Transverse colon (tissue), 4 donors: ENCODE measurements around the gene MBTPS1. TPM values are rescaled to one million over a fixed set of nuclear protein-coding genes. Genes with fewer than 3 reads are reported as not detected.
A peak's percentile ranks its signal among the peaks of the same experiment; 100 is the strongest.

Source experiments
- DNase-seq: peaks from one replicate; pipeline ENCODE4 v3.0.0-alpha.2; 2019
- H3K27ac ChIP-seq, 4 donors: fragments of 200-600 bp; sonication (generic); 2 replicates each; pipeline ENCODE4 v1.5.1; 2016 to 2018; ENCODE audit warnings: inconsistent platforms in 4 of 4
- H3K27me3 ChIP-seq: fragments of 200-600 bp; sonication (generic); 2 replicates; pipeline ENCODE4 v1.5.1; 2017; ENCODE audit warnings: inconsistent platforms
- H3K36me3 ChIP-seq, 4 donors: fragments of 200-600 bp; sonication (generic); 2 replicates each; pipeline ENCODE4 v1.5.1; 2017 to 2019; ENCODE audit warnings: inconsistent platforms in 4 of 4
- H3K4me1 ChIP-seq, 4 donors: fragments of 200-600 bp; sonication (generic); 2 replicates each; pipeline ENCODE4 v1.5.1; 2017 to 2020; ENCODE audit warnings: inconsistent platforms in 4 of 4
- H3K4me3 ChIP-seq, 4 donors: fragments of 200-600 bp; sonication (generic); 1 replicate in 1 of 4; 2 replicates in 3 of 4; pipeline versions ENCODE4 v1.5.1 to v1.6.1; 2017 to 2019; ENCODE audit warnings: inconsistent platforms in 4 of 4
- H3K9me3 ChIP-seq, 2 donors: fragments of 200-600 bp; sonication (generic); 2 replicates each; pipeline ENCODE4 v1.5.1; 2017 to 2019; ENCODE audit warnings: inconsistent platforms in 2 of 2
- EP300 ChIP-seq: sonication (generic); formaldehyde crosslinking; IDR thresholded peaks from one replicate; pipeline ENCODE4 v1.6.1; 2017; ENCODE audit warnings: antibody characterized with exemption, low read depth
- POLR2A ChIP-seq: fragments of 450-650 bp; IDR thresholded peaks from one replicate; pipeline ENCODE4 v1.6.1; 2016; ENCODE audit warnings: antibody characterized with exemption, mild to moderate bottlenecking, moderate library complexity
- POLR2AphosphoS5 ChIP-seq, 3 donors: sonication (generic); formaldehyde crosslinking; IDR thresholded peaks; one replicate each; pipeline ENCODE4 v1.6.1; 2016; ENCODE audit warnings: antibody characterized with exemption in 3 of 3
- WGBS, 2 donors: methylation state at CpG; one replicate each; pipeline ENCODE4 v1.1.5; 2018; ENCODE audit warnings: low coverage in 1 of 2; 5-methylcytosine and 5-hydroxymethylcytosine counted together
- in situ Hi-C, 4 donors: fragments of 200-750 bp; cut with MboI; loops; one replicate each; pipeline versions ENCODE4 v1.15.0 to v1.15.1; 2017; ENCODE audit warnings: low sequenced_read_pairs in 3 of 4, low pct_ligation_motif_present in 1 of 4, low pct_unique_long_range_greater_than_20kb in 1 of 4
- intact Hi-C: fragments of 100-400 bp; cut with DNase I; formaldehyde crosslinking; loops from one replicate; pipeline ENCODE4 v1.15.1; 2023; ENCODE audit warnings: low total_unique reads
- total RNA-seq, 4 donors: library from RNA; depleted of rRNA; stranded (reverse); fragments of >200 nt; gene quantifications; one replicate each; pipeline ENCODE4 v1.1.0, GENCODE V29; 2016
- TF ChIP-seq, protein P1 (sequence below), 5 experiments: fragments of 200-600 bp in 3 of 5; fragments of 450-650 bp in 2 of 5; sonication (generic) in 3 of 5; IDR thresholded peaks; 1 replicate in 2 of 5; 2 replicates in 3 of 5; pipeline ENCODE4 v1.5.1; 2016 to 2017; ENCODE audit warnings: antibody characterized with exemption in 5 of 5, inconsistent platforms in 3 of 5, mild to moderate bottlenecking in 2 of 5, moderate library complexity in 1 of 5

The MBTPS1 gene
- total RNA-seq, 4 donors from 2014 or later, result 53.7 to 110 (median 97.0) TPM

DNA sequence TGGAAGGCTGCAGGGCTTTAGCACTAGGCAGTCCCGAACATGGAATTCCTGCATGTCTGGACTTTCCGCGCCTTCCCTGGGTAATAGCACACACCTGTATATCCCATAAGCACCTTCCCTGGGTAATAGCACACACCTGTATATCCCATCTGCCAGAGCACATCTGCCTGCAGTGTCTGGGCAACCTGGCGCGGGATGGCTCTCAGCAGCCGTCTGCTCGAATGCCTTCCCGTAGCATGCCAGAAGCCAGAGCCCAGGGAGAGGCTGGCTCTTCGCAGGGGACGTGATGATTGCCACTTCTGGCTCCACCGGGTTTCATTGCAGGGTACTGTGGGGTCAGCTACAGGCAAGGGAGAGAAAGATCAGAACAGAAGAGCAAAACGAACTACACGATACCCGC is 21.3 kb downstream of the MBTPS1 start:
- no peak overlapping the region for H3K4me3 ChIP-seq
- TF ChIP-seq POLR2AphosphoS5 (IDR thresholded peaks at IDR 0.05) (no peak), EP300 (no peak), POLR2A (no peak)
- TF ChIP-seq, protein P1, sequence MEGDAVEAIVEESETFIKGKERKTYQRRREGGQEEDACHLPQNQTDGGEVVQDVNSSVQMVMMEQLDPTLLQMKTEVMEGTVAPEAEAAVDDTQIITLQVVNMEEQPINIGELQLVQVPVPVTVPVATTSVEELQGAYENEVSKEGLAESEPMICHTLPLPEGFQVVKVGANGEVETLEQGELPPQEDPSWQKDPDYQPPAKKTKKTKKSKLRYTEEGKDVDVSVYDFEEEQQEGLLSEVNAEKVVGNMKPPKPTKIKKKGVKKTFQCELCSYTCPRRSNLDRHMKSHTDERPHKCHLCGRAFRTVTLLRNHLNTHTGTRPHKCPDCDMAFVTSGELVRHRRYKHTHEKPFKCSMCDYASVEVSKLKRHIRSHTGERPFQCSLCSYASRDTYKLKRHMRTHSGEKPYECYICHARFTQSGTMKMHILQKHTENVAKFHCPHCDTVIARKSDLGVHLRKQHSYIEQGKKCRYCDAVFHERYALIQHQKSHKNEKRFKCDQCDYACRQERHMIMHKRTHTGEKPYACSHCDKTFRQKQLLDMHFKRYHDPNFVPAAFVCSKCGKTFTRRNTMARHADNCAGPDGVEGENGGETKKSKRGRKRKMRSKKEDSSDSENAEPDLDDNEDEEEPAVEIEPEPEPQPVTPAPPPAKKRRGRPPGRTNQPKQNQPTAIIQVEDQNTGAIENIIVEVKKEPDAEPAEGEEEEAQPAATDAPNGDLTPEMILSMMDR (IDR thresholded peaks at IDR 0.05), result no peak
- H3K4me1 ChIP-seq, result peaks cover 0 to 42% (median 21%) of the 10 kb centered on the region in 4 donors
- in situ Hi-C loops (loop anchor here in 1 of 4 donors (10.0 to 25.0 kb wide), 2 partner anchors 89 to 392 kb away; partner anchors contain the start of gene TAF1C), intact Hi-C loops (no loop called here)
- no peak for DNase-seq
- no peaks in the 10 kb centered on the region for H3K9me3 ChIP-seq
- H3K36me3 ChIP-seq, result peaks cover 0 to 38% (median 14%) of the 10 kb centered on the region in 4 donors
- 65 to 82% methylated on average over 2 to 14 of the region's 14 CpGs for WGBS, 2 donors
- H3K27me3 ChIP-seq, result no peaks in the 10 kb centered on the region
- H3K27ac ChIP-seq, result peak overlapping the region in 3 of 4 donors; percentile 57 to 72 (median 66)

- Histone ChIP-seq H3K4me1 (peaks cover 0 to 37% (median 17%) of the 10 kb centered on the region in 4 donors), H3K9me3 (no peaks in the 10 kb centered on the region), H3K27ac (peak overlapping the region in 2 of 4 donors; percentile 42 to 50), H3K36me3 (peaks cover 0 to 50% (median 18%) of the 10 kb centered on the region in 4 donors), H3K4me3 (no peak overlapping the region), H3K27me3 (no peaks in the 10 kb centered on the region)
- DNase-seq, result no peak
- 100% methylated on average over 4 of the region's 4 CpGs; no CpG with 5 or more reads in 1 of the 2 donors for WGBS, 2 donors
- in situ Hi-C loops, result loop anchor here in 1 of 4 donors (10.0 to 25.0 kb wide), 2 partner anchors 91 to 393 kb away; partner anchors contain the start of gene TAF1C
- intact Hi-C loops, result no loop called here
- TF ChIP-seq, protein P1 (IDR thresholded peaks at IDR 0.05), result no peak
Measured at GRCh38 chr16:84093879-84094270, 22.9 kb downstream of the MBTPS1 start.

- 81 to 92% methylated on average over 9 to 16 of the region's 16 CpGs for WGBS, 2 donors
Measured at GRCh38 chr16:84093120-84093878, 23.4 kb downstream of the MBTPS1 start.

GRCh38 chr16:84091460-84091859 is 25.3 kb downstream of the MBTPS1 start:
- H3K9me3 ChIP-seq, result no peaks in the 10 kb centered on the region
- H3K4me1 ChIP-seq, result peaks cover 0 to 26% (median 13%) of the 10 kb centered on the region in 4 donors
- peaks cover 0 to 47% (median 22%) of the 10 kb centered on the region in 4 donors for H3K36me3 ChIP-seq
- 72 to 85% methylated on average over 4 to 10 of the region's 10 CpGs for WGBS, 2 donors
- no peaks in the 10 kb centered on the region for H3K27me3 ChIP-seq
- intact Hi-C loops, result no loop called here
- TF ChIP-seq, protein P1 (IDR thresholded peaks at IDR 0.05), result no peak
- TF ChIP-seq POLR2A, result no peak
- TF ChIP-seq POLR2AphosphoS5 (IDR thresholded peaks at IDR 0.05), result no peak
- TF ChIP-seq EP300, result no peak
- no peak for DNase-seq
- H3K4me3 ChIP-seq, result no peak overlapping the region
- no peak overlapping the region for H3K27ac ChIP-seq
- in situ Hi-C loops, result loop anchor here in 1 of 4 donors (10.0 to 25.0 kb wide), 2 partner anchors 93 to 396 kb away; partner anchors contain the start of gene TAF1C

More at GRCh38 chr16:84093120-84093878, 23.4 kb downstream of the MBTPS1 start:
- H3K9me3 ChIP-seq, result no peaks in the 10 kb centered on the region
- peak; percentile 53 for DNase-seq
- no peak overlapping the region for H3K4me3 ChIP-seq
- in situ Hi-C loops, result loop anchor here in 1 of 4 donors (10.0 to 25.0 kb wide), 2 partner anchors 92 to 394 kb away; partner anchors contain the start of gene TAF1C
- peaks cover 0 to 48% (median 17%) of the 10 kb centered on the region in 4 donors for H3K36me3 ChIP-seq
- H3K27ac ChIP-seq, result peak overlapping the region; percentile 42 to 60 (median 54)
- TF ChIP-seq, protein P1 (IDR thresholded peaks at IDR 0.05), result no peak
- TF ChIP-seq POLR2AphosphoS5 (IDR thresholded peaks at IDR 0.05) (peak in 1 of 3 donors; percentile 28), POLR2A (no peak), EP300 (no peak)
- no peaks in the 10 kb centered on the region for H3K27me3 ChIP-seq
- intact Hi-C loops, result no loop called here
- peaks cover 0 to 37% (median 18%) of the 10 kb centered on the region in 4 donors for H3K4me1 ChIP-seq
